Endodermal cell (in vitro differentiated cells): ENCODE data around the gene MAPK10. TPM values are rescaled to one million over a fixed set of nuclear protein-coding genes. Genes with fewer than 3 reads are reported as not detected.
A peak's percentile ranks its signal among the peaks of the same experiment; 100 is the strongest.
"Not testable (repeated sequence)": the region's sequence is repeated elsewhere in the genome, so short reads cannot be mapped to it uniquely, and the experiment has no call there.

ENCODE experiments used
- DNase-seq: peaks from one replicate; pipeline ENCODE4 v3.0.0-alpha.2; 2017
- H3K27ac ChIP-seq: 2 replicates; pipeline ENCODE4 v1.5.1; 2013; ENCODE audit warnings: mild to moderate bottlenecking, low read depth, low read length, moderate library complexity
- H3K27me3 ChIP-seq: 2 replicates; pipeline ENCODE4 v1.6.1; 2013; ENCODE audit warnings: mild to moderate bottlenecking, low read length, moderate library complexity; ENCODE audit not compliant: insufficient read depth, control insufficient read depth, poor library complexity, severe bottlenecking
- H3K36me3 ChIP-seq: 2 replicates; pipeline ENCODE4 v1.7.0; 2013; ENCODE audit warnings: mild to moderate bottlenecking, low read length, moderate library complexity; ENCODE audit not compliant: control insufficient read depth, insufficient read depth
- H3K4me1 ChIP-seq: one replicate; pipeline ENCODE4 v1.7.0; 2013; ENCODE audit warnings: low read length; ENCODE audit not compliant: control insufficient read depth, insufficient read depth
- H3K4me3 ChIP-seq: 2 replicates; pipeline ENCODE4 v1.5.1; 2013; ENCODE audit warnings: mild to moderate bottlenecking, low read length, moderate library complexity
- H3K9ac ChIP-seq: 2 replicates; pipeline ENCODE4 v1.6.1; 2013; ENCODE audit warnings: mild to moderate bottlenecking, low read length, moderate library complexity; ENCODE audit not compliant: poor library complexity, severe bottlenecking; ENCODE audit errors: extremely low read depth
- H3K9me3 ChIP-seq: 2 replicates; pipeline ENCODE4 v1.6.1; 2013; ENCODE audit warnings: mild to moderate bottlenecking, low read length, moderate library complexity; ENCODE audit not compliant: control insufficient read depth
- H3K27ac Mint-ChIP-seq: 2 replicates; pipeline ENCODE4 v1.8.0; 2020; ENCODE audit warnings: mixed read lengths
- H3K27me3 Mint-ChIP-seq: 2 replicates; pipeline ENCODE4 v1.8.0; 2021; ENCODE audit warnings: mild to moderate bottlenecking, mixed read lengths; ENCODE audit not compliant: insufficient read depth
- H3K36me3 Mint-ChIP-seq: 2 replicates; pipeline ENCODE4 v1.8.0; 2020; ENCODE audit warnings: low read depth, mixed read lengths
- H3K4me1 Mint-ChIP-seq: 2 replicates; pipeline ENCODE4 v1.8.0; 2020; ENCODE audit warnings: mixed read lengths
- H3K4me3 Mint-ChIP-seq: 2 replicates; pipeline ENCODE4 v1.8.0; 2020; ENCODE audit warnings: mild to moderate bottlenecking, moderate library complexity, mixed read lengths
- H3K9me3 Mint-ChIP-seq: 2 replicates; pipeline ENCODE4 v1.8.0; 2020; ENCODE audit warnings: mild to moderate bottlenecking, mixed read lengths
- WGBS, 2 experiments: methylation state at CpG; one replicate each; pipeline versions ENCODE4 v1.1.5 to v1.1.7; 2013; ENCODE audit warnings: missing lambda C conversion rate in 2 of 2, mixed read lengths in 1 of 2; ENCODE audit not compliant: insufficient coverage in 1 of 2, insufficient read length in 1 of 2; 5-methylcytosine and 5-hydroxymethylcytosine counted together
- total RNA-seq, 2 donors: library from RNA; stranded (reverse); fragmentation: NEBNext Ultra II Directional in 1 of 2; extraction: Animal tissue kit (Norgen Biotek cat#: 25700) in 1 of 2; gene quantifications; 2 replicates in 1 of 2; 3 replicates in 1 of 2; pipeline ENCODE4 v1.2.1, GENCODE V29; 2021
- TF ChIP-seq, protein P1 (sequence below): fragments of 200-600 bp; sonication (generic); conservative IDR thresholded peaks from 2 replicates; pipeline ENCODE4 v1.5.0; 2021; ENCODE audit warnings: antibody characterized with exemption, mild to moderate bottlenecking

MAPK10 gene
- total RNA-seq, 2 donors from 2014 or later: 45.1 to 70.2 TPM

DNA sequence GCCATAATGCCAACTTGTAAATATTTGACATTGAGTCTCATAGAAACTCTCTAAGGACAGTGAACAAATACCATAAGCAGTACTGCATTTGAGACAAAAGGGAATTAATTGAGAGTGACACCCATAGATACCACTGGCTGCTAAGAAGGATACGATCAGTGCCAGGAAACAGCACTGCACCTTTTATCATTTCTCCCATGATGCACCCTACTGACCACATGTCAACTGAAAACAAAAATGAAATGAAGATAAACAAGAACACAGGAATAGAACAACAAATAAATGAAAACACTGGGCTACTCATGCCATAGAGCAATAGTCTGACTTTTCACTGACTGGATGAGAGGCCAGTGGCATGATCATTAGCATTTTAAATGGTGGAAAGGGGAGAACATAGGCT, 270.8 kb downstream of the MAPK10 start:
- no peaks in the 10 kb centered on the region for H3K27me3 Mint-ChIP-seq
- H3K27me3 ChIP-seq: no peaks in the 10 kb centered on the region
- no peak overlapping the region for H3K27ac ChIP-seq
- no peak overlapping the region for H3K4me3 Mint-ChIP-seq
- TF ChIP-seq, protein P1, sequence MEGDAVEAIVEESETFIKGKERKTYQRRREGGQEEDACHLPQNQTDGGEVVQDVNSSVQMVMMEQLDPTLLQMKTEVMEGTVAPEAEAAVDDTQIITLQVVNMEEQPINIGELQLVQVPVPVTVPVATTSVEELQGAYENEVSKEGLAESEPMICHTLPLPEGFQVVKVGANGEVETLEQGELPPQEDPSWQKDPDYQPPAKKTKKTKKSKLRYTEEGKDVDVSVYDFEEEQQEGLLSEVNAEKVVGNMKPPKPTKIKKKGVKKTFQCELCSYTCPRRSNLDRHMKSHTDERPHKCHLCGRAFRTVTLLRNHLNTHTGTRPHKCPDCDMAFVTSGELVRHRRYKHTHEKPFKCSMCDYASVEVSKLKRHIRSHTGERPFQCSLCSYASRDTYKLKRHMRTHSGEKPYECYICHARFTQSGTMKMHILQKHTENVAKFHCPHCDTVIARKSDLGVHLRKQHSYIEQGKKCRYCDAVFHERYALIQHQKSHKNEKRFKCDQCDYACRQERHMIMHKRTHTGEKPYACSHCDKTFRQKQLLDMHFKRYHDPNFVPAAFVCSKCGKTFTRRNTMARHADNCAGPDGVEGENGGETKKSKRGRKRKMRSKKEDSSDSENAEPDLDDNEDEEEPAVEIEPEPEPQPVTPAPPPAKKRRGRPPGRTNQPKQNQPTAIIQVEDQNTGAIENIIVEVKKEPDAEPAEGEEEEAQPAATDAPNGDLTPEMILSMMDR: no peak
- no peak overlapping the region for H3K9ac ChIP-seq
- H3K36me3 Mint-ChIP-seq: peaks cover 16% of the 10 kb centered on the region
- peaks cover under 1% of the 10 kb centered on the region for H3K36me3 ChIP-seq
- H3K4me1 ChIP-seq: no peaks in the 10 kb centered on the region
- peaks cover 14% of the 10 kb centered on the region for H3K4me1 Mint-ChIP-seq
- no peak overlapping the region for H3K4me3 ChIP-seq
- DNase-seq: no peak
- H3K27ac Mint-ChIP-seq: no peak overlapping the region
- 95 to 100% methylated on average over 1 of the region's 1 CpG for WGBS, 2 experiments
- H3K9me3 ChIP-seq: peaks cover 12% of the 10 kb centered on the region
- peaks cover 13% of the 10 kb centered on the region for H3K9me3 Mint-ChIP-seq

DNA sequence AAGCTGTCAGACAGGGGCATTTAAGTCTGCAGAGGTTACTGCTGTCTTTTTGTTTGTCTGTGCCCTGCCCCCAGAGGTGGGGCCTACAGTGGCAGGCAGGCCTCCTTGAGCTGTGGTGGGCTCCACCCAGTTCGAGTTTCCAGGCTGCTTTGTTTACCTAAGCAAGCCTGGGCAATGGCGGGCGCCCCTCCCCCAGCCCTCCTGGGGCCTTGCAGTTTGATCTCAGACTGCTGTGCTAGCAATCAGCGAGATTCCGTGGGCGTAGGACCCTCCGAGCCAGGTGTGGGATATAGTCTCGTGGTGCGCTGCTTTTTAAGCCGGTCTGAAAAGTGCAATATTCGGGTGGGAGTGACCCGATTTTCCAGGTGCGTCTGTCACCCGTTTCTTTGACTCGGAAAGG, 284.1 kb downstream of the MAPK10 start:
- H3K4me3 Mint-ChIP-seq, H3K4me1 Mint-ChIP-seq, H3K27ac ChIP-seq, H3K4me1 ChIP-seq, H3K4me3 ChIP-seq, H3K9ac ChIP-seq, H3K27me3 ChIP-seq, H3K9me3 ChIP-seq, H3K27me3 Mint-ChIP-seq, H3K36me3 ChIP-seq, H3K27ac Mint-ChIP-seq: not testable (repeated sequence)
- peak; percentile 51 for DNase-seq
- peaks cover 10% of the 10 kb centered on the region for H3K36me3 Mint-ChIP-seq
- H3K9me3 Mint-ChIP-seq: peaks cover 16% of the 10 kb centered on the region
- WGBS, 2 experiments: 88 to 93% methylated on average over 3 to 15 of the region's 15 CpGs

DNA sequence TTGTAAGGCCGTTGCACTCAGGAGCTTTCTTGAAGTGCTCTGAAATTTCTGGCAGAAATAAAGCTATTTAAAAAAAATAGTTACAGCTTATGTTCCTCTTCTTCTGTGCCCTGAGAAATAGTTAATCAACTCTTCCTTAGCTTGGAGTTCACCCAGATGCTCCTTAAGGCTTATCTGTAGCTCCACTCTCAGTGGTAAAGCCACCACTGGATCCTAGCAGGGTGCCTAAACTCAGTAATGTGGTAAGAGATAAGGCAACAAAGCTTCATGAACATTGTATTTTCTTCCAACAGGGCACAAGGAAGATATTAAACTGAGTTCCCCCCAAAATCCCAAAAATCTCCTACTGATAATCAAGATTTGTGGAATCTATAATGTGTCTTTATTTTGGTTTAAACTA, 299.5 kb downstream of the MAPK10 start:
- no peak overlapping the region for H3K27ac ChIP-seq
- H3K9me3 Mint-ChIP-seq: no peaks in the 10 kb centered on the region
- peaks cover 5% of the 10 kb centered on the region for H3K36me3 Mint-ChIP-seq
- no peak for DNase-seq
- no peaks in the 10 kb centered on the region for H3K27me3 Mint-ChIP-seq
- H3K9ac ChIP-seq: no peak overlapping the region
- peaks cover 7% of the 10 kb centered on the region for H3K4me1 Mint-ChIP-seq
- H3K9me3 ChIP-seq: peaks cover 5% of the 10 kb centered on the region
- TF ChIP-seq, protein P1: no peak
- no peak overlapping the region for H3K27ac Mint-ChIP-seq
- no peaks in the 10 kb centered on the region for H3K27me3 ChIP-seq
- H3K4me3 Mint-ChIP-seq: no peak overlapping the region
- peak overlapping the region; percentile 35 for H3K4me3 ChIP-seq
- H3K36me3 ChIP-seq: no peaks in the 10 kb centered on the region
- H3K4me1 ChIP-seq: no peaks in the 10 kb centered on the region
- WGBS, 2 experiments: 90% methylated on average over 1 of the region's 1 CpG; no CpG with 5 or more reads in 1 of the 2 experiments

DNA sequence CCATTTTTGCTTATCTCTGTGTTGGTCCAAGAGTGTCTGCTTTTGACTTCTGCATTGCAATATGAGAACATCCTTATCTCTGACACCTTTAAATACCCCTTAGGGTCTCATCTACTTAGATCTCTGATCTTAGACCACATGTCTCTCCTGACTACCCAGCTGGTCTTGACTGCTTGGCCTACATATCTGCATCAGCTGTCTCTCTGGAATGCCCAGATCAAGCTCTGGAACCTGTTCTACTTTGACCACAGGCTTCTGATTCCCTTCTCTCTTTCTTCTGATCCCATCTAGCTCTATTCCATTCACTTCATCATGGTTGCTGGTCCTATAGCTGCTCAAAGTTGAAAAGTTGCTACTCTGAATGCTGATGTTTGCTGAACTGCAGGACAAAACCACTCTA, 301.2 kb downstream of the MAPK10 start:
- peaks cover 5% of the 10 kb centered on the region for H3K36me3 Mint-ChIP-seq
- H3K4me3 ChIP-seq: no peak overlapping the region
- H3K9ac ChIP-seq: no peak overlapping the region
- H3K9me3 Mint-ChIP-seq: no peaks in the 10 kb centered on the region
- H3K27ac ChIP-seq: no peak overlapping the region
- peaks cover 7% of the 10 kb centered on the region for H3K4me1 Mint-ChIP-seq
- no peak overlapping the region for H3K27ac Mint-ChIP-seq
- peaks cover 5% of the 10 kb centered on the region for H3K9me3 ChIP-seq
- no peaks in the 10 kb centered on the region for H3K27me3 Mint-ChIP-seq
- H3K4me1 ChIP-seq: no peaks in the 10 kb centered on the region
- TF ChIP-seq, protein P1: no peak
- no peak overlapping the region for H3K4me3 Mint-ChIP-seq
- no peaks in the 10 kb centered on the region for H3K36me3 ChIP-seq
- DNase-seq: no peak
- H3K27me3 ChIP-seq: no peaks in the 10 kb centered on the region
